ENCODE measurements around the gene C6orf47. TPM values are rescaled to one million over a fixed set of nuclear protein-coding genes. Genes with fewer than 3 reads are reported as not detected.

Gene C6orf47
- total RNA-seq, 1 experiment from 2014 or later = 20.8 TPM

DNA sequence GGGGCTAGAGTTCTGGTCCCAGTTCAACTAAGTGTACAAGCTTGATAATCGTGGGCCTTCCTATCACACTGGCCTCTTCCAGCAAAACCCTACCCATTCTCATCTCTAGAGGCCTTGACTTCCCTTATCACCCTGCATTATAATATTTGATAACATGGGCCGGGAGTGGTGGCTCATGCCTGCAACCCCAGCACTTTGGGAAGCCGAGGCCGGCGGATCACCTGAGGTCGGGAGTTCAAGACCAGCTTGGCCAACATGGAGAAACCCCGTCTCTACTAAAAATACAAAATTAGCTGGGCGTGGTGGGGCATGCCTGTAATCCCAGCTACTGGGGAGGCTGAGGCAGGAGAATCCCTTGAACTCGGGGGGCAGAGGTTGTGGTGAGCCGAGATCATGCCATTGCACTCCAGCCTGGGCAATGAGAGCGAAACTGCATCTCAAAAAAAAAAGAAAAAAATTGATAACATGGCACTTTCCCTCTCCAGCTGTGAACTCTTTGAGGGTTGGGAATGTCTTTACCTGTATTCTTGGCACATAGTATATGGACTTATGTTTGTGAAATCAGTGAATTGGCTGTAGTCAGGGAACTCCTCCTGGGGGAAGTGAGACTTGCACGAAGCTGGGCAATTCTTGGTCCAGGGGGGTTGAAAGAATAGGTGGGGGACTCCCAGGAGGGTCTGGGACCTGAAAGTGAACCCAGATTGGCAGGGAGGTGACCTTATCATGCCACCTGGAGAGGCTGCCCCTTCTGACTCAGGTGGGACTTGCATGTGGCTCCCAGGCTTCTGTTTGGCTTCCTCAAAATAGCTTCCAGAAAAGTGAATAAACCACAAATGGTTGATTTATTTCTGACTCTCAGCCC lies 915 bp upstream of the C6orf47 start:
- DNase-seq (ENCODE audit: low spot score) = no peak

DNA sequence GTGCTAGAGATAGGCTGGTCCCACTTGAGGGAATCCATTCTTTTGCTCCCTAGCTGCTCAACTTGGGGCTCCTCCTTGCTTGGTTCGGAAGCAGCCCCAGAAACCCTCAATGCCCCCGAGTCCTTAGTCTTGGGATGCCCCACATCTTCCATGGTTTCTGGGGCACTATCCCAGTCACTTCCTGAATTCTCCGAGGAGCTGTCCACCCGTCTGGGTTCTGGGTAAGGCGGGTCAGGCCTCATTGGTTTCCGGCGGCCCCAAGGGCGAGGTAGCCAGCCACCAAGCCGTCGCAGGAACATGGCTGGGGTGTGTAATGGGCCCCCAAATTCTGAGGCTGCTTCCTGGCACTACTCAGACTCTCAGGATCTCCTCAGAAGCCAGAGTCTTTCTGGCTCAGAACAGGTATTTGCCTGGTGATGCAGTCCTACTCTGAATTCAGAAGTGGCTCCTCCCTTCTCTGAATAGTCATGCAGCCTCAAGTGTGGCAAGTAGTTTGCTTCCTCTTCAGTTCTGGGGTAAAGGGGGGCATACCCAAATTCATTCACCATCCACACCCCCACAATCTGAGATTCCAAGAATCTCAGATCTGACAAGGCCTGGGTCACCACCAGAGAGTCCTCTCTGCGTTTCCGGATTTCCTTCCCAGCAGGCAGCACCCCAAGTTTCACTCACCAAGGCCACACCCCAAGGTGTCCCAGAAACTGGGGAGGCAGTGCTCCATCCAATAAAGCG lies 763 bp downstream of the C6orf47 start:
- no peak for DNase-seq (ENCODE audit: low spot score)

GRCh38 chr6:31658983-31659648 lies 1.5 kb downstream of the C6orf47 start:
- no peak for DNase-seq (ENCODE audit: low spot score)

- no peak for DNase-seq (ENCODE audit: low spot score)
Measured at GRCh38 chr6:31658158-31658688, 2.4 kb downstream of the C6orf47 start.

GRCh38 chr6:31657406-31658157 lies 3.0 kb downstream of the C6orf47 start:
- DNase-seq (ENCODE audit: low spot score) = no peak

DNA sequence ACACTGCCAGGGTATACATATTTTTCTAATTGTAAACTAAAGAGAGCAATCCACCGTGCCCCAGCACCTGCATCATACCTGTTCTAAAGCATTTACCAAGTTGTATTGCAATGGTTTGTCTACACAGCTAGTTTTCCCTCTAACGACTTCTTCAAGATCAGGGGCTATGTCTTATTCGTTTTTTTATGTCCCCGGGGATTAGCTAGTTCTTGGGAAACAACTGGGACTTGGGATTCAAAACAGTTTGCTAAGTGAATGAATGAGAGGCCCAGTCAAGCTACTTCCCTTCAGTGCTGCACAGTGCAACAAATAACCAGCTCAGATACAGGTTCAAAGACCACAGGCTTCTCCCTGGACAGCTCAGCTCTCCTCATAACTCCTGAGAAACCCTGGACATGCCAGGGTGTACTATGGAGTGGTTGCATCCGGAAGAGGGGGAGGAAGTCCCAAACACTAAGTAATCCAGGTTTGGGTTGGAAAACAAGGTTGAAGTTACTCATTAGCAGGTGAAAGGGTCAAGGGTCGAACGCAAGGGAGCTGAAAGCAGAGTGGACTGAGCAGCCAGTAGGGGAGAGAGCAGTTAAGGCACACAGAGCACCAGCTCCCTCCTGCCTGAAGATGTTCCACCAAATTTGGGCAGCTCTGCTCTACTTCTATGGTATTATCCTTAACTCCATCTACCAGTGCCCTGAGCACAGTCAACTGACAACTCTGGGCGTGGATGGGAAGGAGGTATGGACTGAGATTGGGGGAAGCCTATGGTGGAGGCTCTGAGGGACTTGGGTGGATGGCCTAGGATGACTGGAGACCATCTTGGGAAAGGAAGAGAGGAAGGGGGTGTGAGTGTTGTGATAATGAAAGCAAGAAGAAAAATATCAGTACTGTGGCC lies 5.0 kb downstream of the C6orf47 start, which contains the start of gene APOM:
Gene APOM, plus strand, starts transcription at position 546 of the 889 bp plus-strand sequence. Its CDS starts 73 bp downstream, at position 619.
- DNase-seq (ENCODE audit: low spot score) = no peak

- no peak for DNase-seq (ENCODE audit: low spot score)
Measured at GRCh38 chr6:31654574-31655348, 5.8 kb downstream of the C6orf47 start.

DNA sequence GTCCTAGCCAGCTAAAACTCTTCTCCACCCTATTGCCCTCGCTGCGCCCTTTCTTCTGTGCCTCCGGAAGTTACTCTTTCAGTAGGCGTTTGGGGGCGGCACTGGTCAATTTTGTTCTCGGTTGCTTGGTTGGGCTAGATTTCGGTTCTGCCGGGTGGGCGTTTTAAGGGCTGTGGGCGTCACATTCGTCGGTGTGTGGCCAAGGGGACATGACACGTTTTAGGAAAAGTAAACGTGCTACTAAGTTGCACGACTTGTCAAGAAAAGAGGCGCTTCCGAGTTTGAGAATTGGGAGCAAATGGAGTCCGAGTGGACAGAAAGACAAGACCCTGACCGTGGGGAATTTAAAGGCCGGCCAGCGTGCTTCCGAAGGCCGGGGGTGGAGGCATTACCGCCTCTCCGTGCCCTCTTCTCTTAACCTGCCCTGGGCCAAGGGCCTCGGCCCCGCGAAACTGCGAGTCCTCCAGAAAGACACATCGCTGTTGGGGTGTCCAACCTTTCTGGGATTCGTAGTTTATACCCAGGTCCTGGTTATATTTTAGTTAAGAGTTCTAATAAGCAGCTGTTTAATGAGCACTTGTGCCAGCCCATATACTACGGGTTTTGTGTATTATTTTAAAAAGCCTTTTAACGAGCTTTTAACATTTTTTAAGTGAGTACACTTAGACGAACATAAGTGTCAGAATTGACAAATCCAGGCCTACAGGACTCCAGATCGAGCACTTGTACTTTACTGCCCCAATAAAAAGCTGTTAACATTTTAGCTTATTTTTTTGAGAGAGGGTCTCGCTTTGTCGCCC lies 7.5 kb downstream of the C6orf47 start:
- peak; percentile 88 for DNase-seq (ENCODE audit: low spot score)

DNA sequence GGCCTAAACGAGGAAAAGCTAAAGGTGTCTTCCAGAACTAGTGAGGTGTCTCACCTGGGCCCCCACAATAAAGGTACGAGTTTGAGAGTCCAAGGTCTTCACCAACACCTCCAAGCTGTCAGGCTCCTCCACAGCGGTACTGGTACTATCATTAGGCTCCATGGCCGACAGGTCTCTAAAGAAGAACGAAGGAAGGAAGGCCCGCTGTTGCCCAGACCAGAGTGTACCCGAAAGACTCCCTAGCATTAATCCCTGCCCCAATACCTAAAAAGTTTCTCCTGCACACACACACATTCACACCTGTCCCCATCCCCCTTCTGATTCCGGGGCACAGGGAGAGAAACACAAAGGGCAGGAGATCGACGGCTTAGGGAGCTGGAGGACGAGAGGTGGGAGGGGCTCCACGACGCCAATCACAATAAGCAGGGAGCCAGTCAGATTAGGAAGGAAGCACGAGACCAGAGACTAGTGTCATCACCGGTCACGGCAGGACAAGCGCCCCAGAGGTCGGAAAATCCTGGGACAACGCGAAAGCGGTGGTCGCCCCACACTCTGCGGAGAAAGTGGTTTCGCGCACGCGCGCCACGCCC lies 8.9 kb downstream of the C6orf47 start:
- DNase-seq (ENCODE audit: low spot score) = peak; percentile 78

DNA sequence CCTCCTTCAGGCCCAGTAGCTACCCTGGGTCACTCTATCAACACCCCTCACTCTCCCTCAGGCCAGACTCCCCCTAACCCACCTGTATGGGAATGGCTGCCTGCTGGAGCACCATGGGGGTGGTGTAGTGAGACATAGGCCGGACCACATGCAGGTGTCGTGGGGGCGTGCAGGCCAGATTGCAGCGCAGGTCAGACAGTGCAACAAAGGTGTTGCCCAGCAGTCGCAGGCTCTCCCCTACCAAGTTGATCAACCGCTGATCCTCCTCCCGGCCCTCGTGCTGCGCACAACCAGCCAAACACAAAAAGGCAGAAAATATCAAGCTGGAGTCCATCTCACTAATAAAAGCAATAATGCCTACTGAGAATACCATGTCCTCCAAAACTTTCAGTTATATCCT lies 15.3 kb downstream of the C6orf47 start:
- no peak for DNase-seq (ENCODE audit: low spot score)

DNA sequence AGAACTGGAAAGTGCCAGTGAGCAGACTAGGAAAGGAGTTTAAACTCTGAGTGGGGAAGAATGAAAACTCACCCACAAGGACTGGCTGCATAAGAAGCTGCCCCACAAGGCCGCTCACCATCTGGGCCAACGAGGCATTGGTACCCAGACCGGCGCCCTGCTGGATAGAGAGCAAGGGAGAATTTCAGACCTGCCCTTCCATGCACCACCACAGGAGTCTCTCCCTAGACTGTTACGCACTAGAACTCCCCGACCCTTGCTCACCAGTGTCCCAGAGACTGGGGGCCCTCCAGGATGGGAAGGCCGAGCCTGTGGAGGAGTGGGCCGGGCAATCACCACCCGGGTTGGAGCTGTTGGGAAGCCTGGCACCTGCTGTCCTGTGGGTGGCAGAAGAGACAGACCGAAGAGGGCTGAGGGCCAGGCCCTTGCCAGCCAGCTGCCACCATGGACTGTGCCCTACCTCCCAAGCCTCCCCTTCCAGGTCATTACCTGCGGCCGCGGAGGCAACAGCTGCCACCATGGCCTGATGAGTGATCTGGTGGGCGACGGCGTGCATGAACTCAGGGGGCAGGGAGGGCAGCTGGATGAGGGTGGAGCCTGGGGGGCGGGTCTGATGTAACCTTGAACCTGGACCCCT lies 16.6 kb downstream of the C6orf47 start:
- DNase-seq (ENCODE audit: low spot score) = no peak

GRCh38 chr6:31642798-31643570 lies 17.6 kb downstream of the C6orf47 start:
- no peak for DNase-seq (ENCODE audit: low spot score)

GRCh38 chr6:31641370-31641769 lies 19.2 kb downstream of the C6orf47 start:
- DNase-seq (ENCODE audit: low spot score) = no peak

DNA sequence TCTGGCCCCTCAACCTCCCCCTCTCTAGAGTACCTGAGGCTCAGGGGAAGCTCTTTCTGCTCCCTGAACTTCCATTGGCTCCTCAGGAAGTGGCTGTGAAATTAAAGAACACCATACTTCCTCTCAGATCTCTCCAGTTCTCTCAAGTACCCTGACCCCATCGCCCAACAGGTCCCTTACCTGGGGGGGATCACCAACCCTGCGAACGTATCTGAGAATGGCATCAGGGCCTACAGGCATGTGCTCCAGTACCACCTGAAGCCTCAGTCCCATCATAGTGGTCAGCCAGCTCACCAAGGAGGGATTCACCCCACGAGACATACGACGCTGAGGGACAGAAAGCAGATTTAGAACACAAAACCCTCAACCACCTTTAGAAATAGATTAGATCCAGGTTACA lies 20.0 kb downstream of the C6orf47 start:
- no peak for DNase-seq (ENCODE audit: low spot score)

DNA sequence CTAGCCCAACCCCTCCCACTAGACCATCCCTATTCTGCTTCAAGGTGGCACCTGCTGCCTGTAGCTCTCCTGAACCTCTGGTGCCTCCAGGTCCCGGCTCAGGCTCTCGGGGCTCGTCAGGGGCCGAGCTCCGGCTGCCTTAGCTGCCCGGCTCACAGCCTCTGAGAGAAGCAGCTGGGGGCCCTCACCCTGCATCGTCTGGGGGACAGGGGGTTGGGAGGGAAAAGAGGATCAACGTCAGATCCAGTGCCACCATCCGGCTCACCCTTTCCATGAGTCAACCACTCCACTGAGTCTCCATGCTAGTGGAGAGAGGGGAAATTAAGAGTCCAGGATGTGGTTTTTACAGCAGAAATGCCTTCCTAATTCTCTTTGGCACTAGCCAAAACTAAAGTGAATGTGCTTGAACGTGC lies 21.1 kb downstream of the C6orf47 start:
- DNase-seq (ENCODE audit: low spot score) = no peak

DNA sequence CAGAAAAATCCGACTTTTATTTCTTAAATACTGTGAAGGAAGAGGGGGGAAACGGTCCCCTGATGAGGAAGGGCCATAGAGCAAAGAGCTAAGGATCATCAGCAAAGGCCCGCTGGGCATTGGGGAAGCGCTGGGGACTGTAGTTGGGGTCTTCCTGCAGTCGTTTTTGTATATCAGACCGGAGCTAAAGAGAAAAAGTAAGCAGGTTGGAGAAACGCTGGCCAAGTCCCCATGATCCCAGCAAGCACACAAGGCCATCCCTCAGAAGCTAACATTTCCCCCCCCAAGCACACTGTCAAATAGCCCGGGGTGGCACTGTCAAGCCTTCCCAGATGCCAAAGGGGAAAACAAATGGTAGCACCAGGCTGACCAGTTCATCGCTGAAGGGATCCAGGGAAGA lies 21.5 kb downstream of the C6orf47 start:
- no peak for DNase-seq (ENCODE audit: low spot score)
